Measurements from ENCODE around the gene LRRC23. TPM values are rescaled to one million over a fixed set of nuclear protein-coding genes. Genes with fewer than 3 reads are reported as not detected.
A peak's percentile ranks its signal among the peaks of the same experiment; 100 is the strongest.

Gene LRRC23
- total and polyA plus RNA-seq, 9 of the 15 experiments (the other 6 are each of a cell fraction or from before 2014, with no cell fraction given) = 2.2 to 7.0 (median 3.0) TPM

DNA sequence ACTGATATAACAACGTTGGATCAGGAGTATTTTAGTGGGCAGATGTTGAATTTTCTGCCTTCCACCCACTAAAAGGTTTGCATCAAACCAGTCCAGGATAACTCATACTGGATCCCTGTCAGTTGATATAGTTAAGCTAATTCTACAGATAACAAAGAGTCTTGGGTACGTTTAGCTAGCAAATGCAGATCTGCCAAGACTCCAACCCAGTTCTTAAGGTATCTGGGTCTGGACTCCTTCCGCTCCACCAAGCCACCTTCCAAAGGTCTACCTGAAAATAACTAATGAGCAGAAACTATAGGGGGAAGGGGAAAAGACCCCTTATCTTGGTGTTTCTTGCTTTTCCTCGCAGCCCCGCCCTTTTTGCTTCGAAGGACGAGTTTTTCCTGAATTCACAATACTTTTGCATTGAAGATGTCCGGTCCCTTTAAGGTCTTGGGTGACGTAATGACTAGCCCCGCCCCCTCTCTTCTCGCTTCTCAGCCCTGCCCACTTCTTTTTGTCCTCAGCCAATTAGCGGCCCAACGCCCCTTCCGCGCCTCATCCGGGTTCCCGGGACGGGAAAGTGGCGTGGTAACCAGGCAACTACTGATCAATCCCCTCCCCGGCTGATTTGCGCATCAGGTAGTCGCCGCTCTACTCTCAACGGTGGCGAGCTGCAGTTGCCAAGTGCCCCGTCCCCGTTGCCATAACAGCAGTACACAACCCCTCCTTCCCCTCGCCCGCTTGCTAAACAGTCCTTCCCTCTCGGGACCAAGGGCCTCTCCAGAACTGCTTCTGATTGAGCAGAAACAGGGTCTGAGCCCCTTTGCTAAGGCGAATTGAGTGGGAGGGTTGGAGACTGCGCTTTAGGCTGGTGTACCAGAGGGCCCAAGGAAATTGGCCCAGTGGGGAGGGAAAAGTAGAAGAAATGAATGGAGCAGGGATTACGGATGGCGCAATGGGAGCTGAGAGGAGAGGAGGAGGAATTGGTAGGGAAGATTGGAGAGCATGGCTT is at the start of gene LRRC23 (continued):
- TF ChIP-seq, protein P1, sequence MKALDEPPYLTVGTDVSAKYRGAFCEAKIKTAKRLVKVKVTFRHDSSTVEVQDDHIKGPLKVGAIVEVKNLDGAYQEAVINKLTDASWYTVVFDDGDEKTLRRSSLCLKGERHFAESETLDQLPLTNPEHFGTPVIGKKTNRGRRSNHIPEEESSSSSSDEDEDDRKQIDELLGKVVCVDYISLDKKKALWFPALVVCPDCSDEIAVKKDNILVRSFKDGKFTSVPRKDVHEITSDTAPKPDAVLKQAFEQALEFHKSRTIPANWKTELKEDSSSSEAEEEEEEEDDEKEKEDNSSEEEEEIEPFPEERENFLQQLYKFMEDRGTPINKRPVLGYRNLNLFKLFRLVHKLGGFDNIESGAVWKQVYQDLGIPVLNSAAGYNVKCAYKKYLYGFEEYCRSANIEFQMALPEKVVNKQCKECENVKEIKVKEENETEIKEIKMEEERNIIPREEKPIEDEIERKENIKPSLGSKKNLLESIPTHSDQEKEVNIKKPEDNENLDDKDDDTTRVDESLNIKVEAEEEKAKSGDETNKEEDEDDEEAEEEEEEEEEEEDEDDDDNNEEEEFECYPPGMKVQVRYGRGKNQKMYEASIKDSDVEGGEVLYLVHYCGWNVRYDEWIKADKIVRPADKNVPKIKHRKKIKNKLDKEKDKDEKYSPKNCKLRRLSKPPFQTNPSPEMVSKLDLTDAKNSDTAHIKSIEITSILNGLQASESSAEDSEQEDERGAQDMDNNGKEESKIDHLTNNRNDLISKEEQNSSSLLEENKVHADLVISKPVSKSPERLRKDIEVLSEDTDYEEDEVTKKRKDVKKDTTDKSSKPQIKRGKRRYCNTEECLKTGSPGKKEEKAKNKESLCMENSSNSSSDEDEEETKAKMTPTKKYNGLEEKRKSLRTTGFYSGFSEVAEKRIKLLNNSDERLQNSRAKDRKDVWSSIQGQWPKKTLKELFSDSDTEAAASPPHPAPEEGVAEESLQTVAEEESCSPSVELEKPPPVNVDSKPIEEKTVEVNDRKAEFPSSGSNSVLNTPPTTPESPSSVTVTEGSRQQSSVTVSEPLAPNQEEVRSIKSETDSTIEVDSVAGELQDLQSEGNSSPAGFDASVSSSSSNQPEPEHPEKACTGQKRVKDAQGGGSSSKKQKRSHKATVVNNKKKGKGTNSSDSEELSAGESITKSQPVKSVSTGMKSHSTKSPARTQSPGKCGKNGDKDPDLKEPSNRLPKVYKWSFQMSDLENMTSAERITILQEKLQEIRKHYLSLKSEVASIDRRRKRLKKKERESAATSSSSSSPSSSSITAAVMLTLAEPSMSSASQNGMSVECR (CRISPR knock-in tag; IDR thresholded peaks at IDR 0.05) = 0 out of 2 replicates have a peak, but pooled peaks have one; percentile 63
- TF ChIP-seq, protein P2, sequence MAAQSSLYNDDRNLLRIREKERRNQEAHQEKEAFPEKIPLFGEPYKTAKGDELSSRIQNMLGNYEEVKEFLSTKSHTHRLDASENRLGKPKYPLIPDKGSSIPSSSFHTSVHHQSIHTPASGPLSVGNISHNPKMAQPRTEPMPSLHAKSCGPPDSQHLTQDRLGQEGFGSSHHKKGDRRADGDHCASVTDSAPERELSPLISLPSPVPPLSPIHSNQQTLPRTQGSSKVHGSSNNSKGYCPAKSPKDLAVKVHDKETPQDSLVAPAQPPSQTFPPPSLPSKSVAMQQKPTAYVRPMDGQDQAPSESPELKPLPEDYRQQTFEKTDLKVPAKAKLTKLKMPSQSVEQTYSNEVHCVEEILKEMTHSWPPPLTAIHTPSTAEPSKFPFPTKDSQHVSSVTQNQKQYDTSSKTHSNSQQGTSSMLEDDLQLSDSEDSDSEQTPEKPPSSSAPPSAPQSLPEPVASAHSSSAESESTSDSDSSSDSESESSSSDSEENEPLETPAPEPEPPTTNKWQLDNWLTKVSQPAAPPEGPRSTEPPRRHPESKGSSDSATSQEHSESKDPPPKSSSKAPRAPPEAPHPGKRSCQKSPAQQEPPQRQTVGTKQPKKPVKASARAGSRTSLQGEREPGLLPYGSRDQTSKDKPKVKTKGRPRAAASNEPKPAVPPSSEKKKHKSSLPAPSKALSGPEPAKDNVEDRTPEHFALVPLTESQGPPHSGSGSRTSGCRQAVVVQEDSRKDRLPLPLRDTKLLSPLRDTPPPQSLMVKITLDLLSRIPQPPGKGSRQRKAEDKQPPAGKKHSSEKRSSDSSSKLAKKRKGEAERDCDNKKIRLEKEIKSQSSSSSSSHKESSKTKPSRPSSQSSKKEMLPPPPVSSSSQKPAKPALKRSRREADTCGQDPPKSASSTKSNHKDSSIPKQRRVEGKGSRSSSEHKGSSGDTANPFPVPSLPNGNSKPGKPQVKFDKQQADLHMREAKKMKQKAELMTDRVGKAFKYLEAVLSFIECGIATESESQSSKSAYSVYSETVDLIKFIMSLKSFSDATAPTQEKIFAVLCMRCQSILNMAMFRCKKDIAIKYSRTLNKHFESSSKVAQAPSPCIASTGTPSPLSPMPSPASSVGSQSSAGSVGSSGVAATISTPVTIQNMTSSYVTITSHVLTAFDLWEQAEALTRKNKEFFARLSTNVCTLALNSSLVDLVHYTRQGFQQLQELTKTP (IDR thresholded peaks at IDR 0.05; ENCODE audit: low read depth in 1 of 2, partially characterized antibody in 2 of 2) = no peak
- TF ChIP-seq, protein P3, sequence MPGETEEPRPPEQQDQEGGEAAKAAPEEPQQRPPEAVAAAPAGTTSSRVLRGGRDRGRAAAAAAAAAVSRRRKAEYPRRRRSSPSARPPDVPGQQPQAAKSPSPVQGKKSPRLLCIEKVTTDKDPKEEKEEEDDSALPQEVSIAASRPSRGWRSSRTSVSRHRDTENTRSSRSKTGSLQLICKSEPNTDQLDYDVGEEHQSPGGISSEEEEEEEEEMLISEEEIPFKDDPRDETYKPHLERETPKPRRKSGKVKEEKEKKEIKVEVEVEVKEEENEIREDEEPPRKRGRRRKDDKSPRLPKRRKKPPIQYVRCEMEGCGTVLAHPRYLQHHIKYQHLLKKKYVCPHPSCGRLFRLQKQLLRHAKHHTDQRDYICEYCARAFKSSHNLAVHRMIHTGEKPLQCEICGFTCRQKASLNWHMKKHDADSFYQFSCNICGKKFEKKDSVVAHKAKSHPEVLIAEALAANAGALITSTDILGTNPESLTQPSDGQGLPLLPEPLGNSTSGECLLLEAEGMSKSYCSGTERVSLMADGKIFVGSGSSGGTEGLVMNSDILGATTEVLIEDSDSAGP (CRISPR knock-in tag; IDR thresholded peaks at IDR 0.05) = peak; percentile 92
- TF ChIP-seq, protein P4, sequence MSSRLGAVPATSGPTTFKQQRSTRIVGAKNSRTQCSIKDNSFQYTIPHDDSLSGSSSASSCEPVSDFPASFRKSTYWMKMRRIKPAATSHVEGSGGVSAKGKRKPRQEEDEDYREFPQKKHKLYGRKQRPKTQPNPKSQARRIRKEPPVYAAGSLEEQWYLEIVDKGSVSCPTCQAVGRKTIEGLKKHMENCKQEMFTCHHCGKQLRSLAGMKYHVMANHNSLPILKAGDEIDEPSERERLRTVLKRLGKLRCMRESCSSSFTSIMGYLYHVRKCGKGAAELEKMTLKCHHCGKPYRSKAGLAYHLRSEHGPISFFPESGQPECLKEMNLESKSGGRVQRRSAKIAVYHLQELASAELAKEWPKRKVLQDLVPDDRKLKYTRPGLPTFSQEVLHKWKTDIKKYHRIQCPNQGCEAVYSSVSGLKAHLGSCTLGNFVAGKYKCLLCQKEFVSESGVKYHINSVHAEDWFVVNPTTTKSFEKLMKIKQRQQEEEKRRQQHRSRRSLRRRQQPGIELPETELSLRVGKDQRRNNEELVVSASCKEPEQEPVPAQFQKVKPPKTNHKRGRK (tag; IDR thresholded peaks at IDR 0.05) = no peak
- TF ChIP-seq, protein P5, sequence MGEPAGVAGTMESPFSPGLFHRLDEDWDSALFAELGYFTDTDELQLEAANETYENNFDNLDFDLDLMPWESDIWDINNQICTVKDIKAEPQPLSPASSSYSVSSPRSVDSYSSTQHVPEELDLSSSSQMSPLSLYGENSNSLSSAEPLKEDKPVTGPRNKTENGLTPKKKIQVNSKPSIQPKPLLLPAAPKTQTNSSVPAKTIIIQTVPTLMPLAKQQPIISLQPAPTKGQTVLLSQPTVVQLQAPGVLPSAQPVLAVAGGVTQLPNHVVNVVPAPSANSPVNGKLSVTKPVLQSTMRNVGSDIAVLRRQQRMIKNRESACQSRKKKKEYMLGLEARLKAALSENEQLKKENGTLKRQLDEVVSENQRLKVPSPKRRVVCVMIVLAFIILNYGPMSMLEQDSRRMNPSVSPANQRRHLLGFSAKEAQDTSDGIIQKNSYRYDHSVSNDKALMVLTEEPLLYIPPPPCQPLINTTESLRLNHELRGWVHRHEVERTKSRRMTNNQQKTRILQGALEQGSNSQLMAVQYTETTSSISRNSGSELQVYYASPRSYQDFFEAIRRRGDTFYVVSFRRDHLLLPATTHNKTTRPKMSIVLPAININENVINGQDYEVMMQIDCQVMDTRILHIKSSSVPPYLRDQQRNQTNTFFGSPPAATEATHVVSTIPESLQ (CRISPR knock-in tag; IDR thresholded peaks at IDR 0.05) = no peak
- TF ChIP-seq HNRNPL (IDR thresholded peaks at IDR 0.05; ENCODE audit: low read depth, low read length) = no peak
- TF ChIP-seq YY1 (IDR thresholded peaks at IDR 0.05; ENCODE audit: borderline replicate concordance in 1 of 3, control insufficient read depth in 1 of 3, extremely low read depth in 1 of 3, insufficient read depth in 3 of 3, insufficient read length in 1 of 3, insufficient replicate concordance in 2 of 3, low read depth in 1 of 3, low read length in 2 of 3) = no peak
- TF ChIP-seq ATF7 (IDR thresholded peaks at IDR 0.05) = peak; percentile 99
